Subcutaneous adipose tissue (tissue), 4 donors: ENCODE data around the gene CTNS. TPM values are rescaled to one million over a fixed set of nuclear protein-coding genes. Genes with fewer than 3 reads are reported as not detected.

Experiments
- total RNA-seq, 4 donors: library from RNA; depleted of rRNA; stranded (reverse); fragments of >200 nt; gene quantifications; one replicate each; pipeline ENCODE4 v1.1.0, GENCODE V29; 2016
- TF ChIP-seq, protein P1 (sequence below): fragments of 450-650 bp; IDR thresholded peaks from one replicate; pipeline ENCODE4 v1.5.1; 2016; ENCODE audit warnings: low read depth, mild to moderate bottlenecking, control low read depth, antibody characterized with exemption, moderate library complexity

Gene CTNS
- total RNA-seq, 4 donors from 2014 or later, result 16.8 to 28.2 (median 23.6) TPM

- TF ChIP-seq, protein P1, sequence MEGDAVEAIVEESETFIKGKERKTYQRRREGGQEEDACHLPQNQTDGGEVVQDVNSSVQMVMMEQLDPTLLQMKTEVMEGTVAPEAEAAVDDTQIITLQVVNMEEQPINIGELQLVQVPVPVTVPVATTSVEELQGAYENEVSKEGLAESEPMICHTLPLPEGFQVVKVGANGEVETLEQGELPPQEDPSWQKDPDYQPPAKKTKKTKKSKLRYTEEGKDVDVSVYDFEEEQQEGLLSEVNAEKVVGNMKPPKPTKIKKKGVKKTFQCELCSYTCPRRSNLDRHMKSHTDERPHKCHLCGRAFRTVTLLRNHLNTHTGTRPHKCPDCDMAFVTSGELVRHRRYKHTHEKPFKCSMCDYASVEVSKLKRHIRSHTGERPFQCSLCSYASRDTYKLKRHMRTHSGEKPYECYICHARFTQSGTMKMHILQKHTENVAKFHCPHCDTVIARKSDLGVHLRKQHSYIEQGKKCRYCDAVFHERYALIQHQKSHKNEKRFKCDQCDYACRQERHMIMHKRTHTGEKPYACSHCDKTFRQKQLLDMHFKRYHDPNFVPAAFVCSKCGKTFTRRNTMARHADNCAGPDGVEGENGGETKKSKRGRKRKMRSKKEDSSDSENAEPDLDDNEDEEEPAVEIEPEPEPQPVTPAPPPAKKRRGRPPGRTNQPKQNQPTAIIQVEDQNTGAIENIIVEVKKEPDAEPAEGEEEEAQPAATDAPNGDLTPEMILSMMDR, result no peak
Measured at GRCh38 chr17:3656353-3656752, 19.8 kb downstream of the CTNS start.

DNA sequence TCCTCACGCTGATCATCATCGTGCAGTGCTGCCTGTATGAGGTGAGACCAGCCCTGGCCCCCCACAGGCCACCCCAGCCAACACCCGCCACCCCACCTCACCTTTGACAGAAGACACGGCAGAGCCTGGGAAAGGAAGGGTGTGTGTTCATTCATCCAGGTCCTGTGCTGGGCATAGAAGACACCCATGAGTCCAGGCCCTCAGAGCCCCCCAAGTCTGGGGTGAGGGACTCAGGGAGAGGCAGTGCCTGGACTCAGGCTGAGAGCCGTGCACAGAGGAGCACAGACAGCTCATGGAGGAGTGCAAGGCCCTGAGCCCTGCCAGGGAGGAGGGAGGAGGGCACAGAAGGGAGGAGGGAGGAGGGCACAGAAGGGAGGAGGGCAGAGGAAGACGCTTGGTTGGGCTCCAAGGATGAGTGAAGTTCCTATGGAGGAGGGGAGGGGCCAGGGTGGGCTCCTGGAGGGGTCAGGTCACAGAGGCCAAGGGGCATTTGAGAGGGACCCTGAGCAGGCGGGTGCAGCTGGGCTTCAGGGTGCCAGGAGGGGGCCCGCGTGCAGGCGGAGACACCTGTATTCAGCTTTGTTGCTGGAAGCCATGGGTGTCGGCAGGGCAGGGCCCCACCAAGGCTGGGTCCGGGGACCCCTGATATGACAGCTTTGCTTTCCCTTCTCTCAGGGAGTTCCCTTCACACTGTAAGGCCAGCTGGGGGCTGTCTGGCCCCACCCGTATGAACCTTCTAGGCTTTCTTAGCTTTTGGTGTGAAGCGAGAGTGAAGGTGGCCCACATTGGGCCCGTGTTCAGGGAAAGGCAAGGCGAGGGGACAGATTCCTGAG is 20.4 kb downstream of the CTNS start:
- TF ChIP-seq, protein P1, result no peak

DNA sequence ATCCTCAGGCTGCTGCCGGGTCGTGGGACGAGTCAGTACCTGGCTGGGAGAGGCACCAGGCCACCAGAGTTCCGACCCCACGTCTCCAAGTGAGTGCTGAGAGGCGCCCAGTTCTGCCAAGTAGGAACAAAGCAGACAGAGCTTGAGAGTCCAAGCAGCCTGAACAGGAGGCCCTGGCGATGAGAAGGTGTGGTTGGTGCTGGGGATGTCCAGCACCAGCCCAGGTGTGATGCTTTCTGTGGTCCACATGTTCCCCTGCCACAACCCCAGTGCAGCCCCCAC is 21.0 kb downstream of the CTNS start:
- TF ChIP-seq, protein P1, result no peak

GRCh38 chr17:3657874-3658783 is 21.6 kb downstream of the CTNS start:
- TF ChIP-seq, protein P1, result no peak

GRCh38 chr17:3658784-3659449 is 22.4 kb downstream of the CTNS start:
- TF ChIP-seq, protein P1, result no peak

DNA sequence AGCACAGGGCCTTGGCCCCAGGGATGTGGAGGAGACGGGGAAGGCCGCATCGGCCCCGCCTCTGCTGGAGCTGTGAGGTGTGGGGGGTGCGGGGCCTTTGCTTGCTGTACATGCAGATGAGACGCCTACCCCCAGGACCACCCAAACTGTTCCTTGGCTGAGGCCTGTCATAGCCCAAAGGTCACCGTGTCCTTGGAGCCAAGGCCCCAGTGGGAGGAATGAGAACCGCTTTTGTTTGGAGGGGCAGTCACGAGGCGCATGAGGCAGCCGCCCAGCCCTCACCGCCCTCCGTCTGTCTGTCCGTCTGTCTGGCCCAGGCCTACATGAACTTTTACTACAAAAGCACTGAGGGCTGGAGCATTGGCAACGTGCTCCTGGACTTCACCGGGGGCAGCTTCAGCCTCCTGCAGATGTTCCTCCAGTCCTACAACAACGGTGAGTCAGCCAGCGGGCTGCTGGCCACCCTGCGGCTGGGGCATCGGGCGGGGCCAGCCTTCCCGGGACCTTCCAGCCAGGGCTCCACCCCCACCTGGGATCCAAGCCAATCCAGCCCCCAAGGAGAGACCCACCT is 23.1 kb downstream of the CTNS start:
- TF ChIP-seq, protein P1, result no peak
